ENCODE measurements around the gene NCKAP5.

NCKAP5 gene

GRCh38 chr2:133568172-133568571 lies at the start of gene NCKAP5:
TSS of gene NCKAP5 (minus strand) at chr2:133568463. CDS start at chr2:133517526, 50,937 bp downstream.
- peak; percentile 66 for DNase-seq (ENCODE audit: low read depth)
- H3K4me3 ChIP-seq (ENCODE audit: low read depth, low read length) = peak within 1 kb of the TSS; percentile 27
- no peak for TF ChIP-seq CTCF (IDR thresholded peaks at IDR 0.05; ENCODE audit: control insufficient read depth, extremely low read depth, insufficient read depth)

- TF ChIP-seq CTCF (IDR thresholded peaks at IDR 0.05; ENCODE audit: control insufficient read depth, extremely low read depth, insufficient read depth) = no peak
- DNase-seq (ENCODE audit: low read depth) = no peak
- no peak overlapping the region for H3K4me3 ChIP-seq (ENCODE audit: low read depth, low read length)
These were observed 41.4 kb upstream of the NCKAP5 start for GRCh38 chr2:133609664-133610063.

DNA sequence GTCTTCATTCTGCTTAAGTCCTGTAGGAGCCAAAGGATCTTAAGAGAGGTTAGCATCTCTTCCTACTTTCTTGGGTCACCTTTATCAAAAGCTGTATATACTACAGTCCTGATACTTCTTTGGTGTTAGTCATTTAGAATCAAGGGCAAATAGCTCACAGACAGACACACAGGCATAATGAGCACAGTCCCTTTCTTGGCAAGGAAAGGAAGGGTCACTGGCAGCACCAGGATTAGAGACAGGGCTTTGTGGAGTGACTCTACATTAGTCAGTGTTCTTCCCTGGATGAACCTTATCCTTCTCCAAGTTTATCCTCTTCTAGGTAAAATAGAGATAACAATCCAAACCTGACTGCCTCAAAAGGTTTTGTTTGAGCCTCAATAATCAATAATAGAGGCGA lies 40.0 kb upstream of the NCKAP5 start:
- TF ChIP-seq CTCF (IDR thresholded peaks at IDR 0.05; ENCODE audit: control insufficient read depth, extremely low read depth, insufficient read depth) = no peak
- DNase-seq (ENCODE audit: low read depth) = no peak
- H3K4me3 ChIP-seq (ENCODE audit: low read depth, low read length) = no peak overlapping the region

DNA sequence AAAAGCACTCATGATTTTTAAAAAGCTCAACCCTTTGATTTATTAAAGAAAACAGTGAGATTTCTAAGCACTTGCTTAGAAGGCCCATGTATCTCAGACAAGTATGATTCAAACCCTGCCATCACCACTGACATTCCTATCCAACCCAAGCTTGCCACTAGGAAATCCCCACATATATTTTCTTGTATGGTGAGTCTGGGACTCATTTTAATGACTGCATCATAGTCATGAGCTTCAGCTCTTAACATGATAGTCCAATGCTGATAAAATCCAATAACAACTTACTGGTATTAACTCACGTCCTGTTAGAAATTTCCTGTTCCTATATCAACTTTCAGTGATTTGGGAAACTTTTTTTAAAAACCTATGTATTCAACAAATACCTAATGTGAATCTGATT lies 39.4 kb upstream of the NCKAP5 start:
- TF ChIP-seq CTCF (IDR thresholded peaks at IDR 0.05; ENCODE audit: control insufficient read depth, extremely low read depth, insufficient read depth) = no peak
- H3K4me3 ChIP-seq (ENCODE audit: low read depth, low read length) = no peak overlapping the region
- no peak for DNase-seq (ENCODE audit: low read depth)

DNA sequence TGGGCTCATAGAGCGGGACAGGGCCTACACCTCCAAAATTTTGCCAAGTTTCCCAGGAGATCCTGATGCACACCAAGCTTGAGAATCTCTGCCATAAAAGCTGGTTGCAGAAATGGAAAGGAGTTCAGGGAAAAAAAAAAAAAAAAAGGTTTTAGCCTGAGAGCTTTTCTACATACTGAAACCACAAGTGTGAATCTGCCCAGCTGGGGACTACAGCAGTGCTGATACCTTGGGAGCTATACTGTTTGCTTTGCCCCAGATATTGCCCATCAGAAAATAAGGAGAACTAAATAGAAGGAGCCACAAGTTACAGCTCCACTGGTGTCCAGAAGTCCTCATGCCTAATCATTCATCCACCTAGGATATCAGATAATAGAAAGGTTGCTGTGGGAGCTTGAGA lies 38.4 kb upstream of the NCKAP5 start:
- H3K4me3 ChIP-seq (ENCODE audit: low read depth, low read length) = no peak overlapping the region
- no peak for TF ChIP-seq CTCF (IDR thresholded peaks at IDR 0.05; ENCODE audit: control insufficient read depth, extremely low read depth, insufficient read depth)
- no peak for DNase-seq (ENCODE audit: low read depth)

GRCh38 chr2:133605766-133606137 lies 37.5 kb upstream of the NCKAP5 start:
- no peak for TF ChIP-seq CTCF (IDR thresholded peaks at IDR 0.05; ENCODE audit: control insufficient read depth, extremely low read depth, insufficient read depth)
- no peak for DNase-seq (ENCODE audit: low read depth)
- H3K4me3 ChIP-seq (ENCODE audit: low read depth, low read length) = no peak overlapping the region

DNA sequence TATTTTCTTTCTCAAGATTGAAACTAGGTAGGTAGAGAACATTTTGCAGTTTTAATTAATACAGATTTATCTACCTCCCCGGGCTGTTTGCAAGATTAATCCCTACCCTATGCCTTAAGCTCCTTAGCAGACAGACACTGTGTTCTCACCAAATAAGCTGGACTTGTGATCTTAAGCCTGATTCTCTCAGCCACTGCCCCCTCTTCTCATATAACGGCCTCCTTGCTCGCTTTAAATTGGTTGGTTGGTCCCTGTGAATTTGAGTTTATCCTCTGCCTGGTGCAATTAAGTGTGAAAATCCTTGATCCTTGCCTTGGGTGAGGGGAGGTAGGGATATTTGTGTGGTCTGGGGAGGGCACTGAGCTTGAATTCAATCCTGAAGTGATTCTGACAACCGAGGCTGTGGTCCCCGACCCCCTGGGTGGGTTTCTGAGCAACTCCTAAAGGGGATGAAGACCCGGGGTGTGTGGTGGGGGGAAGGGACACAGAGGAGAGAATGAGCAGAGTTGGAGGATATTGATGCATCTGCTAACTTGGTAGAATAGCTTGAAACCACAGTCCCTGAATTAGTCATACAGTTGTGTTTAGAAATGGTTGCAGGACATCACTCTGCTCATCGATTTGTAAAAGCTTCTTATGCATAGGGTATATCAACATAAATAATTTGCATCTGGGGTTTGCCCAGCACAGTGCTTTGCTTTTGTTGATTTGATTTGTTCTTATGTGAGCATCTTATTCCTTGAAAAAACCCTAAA lies 36.9 kb upstream of the NCKAP5 start:
- DNase-seq (ENCODE audit: low read depth) = no peak
- no peak for TF ChIP-seq CTCF (IDR thresholded peaks at IDR 0.05; ENCODE audit: control insufficient read depth, extremely low read depth, insufficient read depth)
- no peak overlapping the region for H3K4me3 ChIP-seq (ENCODE audit: low read depth, low read length)

All from LNCaP clone FGC (cell line).